ENCODE measurements around the gene FAM83G.
"Not testable (repeated sequence)": the region's sequence is repeated elsewhere in the genome, so short reads cannot be mapped to it uniquely, and the experiment has no call there.

FAM83G gene

GRCh38 chr17:19004421-19005136 lies at the start of gene FAM83G:
Gene FAM83G (minus strand): TSS chr17:19004764. CDS start chr17:19004041, 723 bp downstream.
- DNase-seq (ENCODE audit: low read depth): peak; percentile 73

GRCh38 chr17:19048826-19049225 lies 44.3 kb upstream of the FAM83G start:
- not testable (repeated sequence) for DNase-seq (ENCODE audit: low read depth)

- not testable (repeated sequence) for DNase-seq (ENCODE audit: low read depth)
Observed at GRCh38 chr17:19047510-19047909, 42.9 kb upstream of the FAM83G start.

GRCh38 chr17:19046782-19047375 lies 42.3 kb upstream of the FAM83G start, which contains the start of gene GRAP:
Gene GRAP (minus strand): TSS chr17:19046957. CDS start chr17:19046926, 31 bp downstream.
- not testable (repeated sequence) for DNase-seq (ENCODE audit: low read depth)

- not testable (repeated sequence) for DNase-seq (ENCODE audit: low read depth)
Observed at GRCh38 chr17:19044643-19045042, 40.1 kb upstream of the FAM83G start.

- not testable (repeated sequence) for DNase-seq (ENCODE audit: low read depth)
Observed at GRCh38 chr17:19043032-19043431, 38.5 kb upstream of the FAM83G start.

- DNase-seq (ENCODE audit: low read depth): not testable (repeated sequence)
Observed at GRCh38 chr17:19042369-19042768, 37.8 kb upstream of the FAM83G start.

- not testable (repeated sequence) for DNase-seq (ENCODE audit: low read depth)
Observed at GRCh38 chr17:19041871-19042270, 37.3 kb upstream of the FAM83G start.

- not testable (repeated sequence) for DNase-seq (ENCODE audit: low read depth)
Observed at GRCh38 chr17:19040350-19040749, 35.8 kb upstream of the FAM83G start.

GRCh38 chr17:19038730-19039129 lies 34.2 kb upstream of the FAM83G start:
- DNase-seq (ENCODE audit: low read depth): not testable (repeated sequence)

- DNase-seq (ENCODE audit: low read depth): not testable (repeated sequence)
Observed at GRCh38 chr17:19038007-19038406, 33.4 kb upstream of the FAM83G start.

GRCh38 chr17:19037547-19037946 lies 33.0 kb upstream of the FAM83G start:
- DNase-seq (ENCODE audit: low read depth): not testable (repeated sequence)

- not testable (repeated sequence) for DNase-seq (ENCODE audit: low read depth)
Observed at GRCh38 chr17:19036186-19036585, 31.6 kb upstream of the FAM83G start.

- DNase-seq (ENCODE audit: low read depth): not testable (repeated sequence)
Observed at GRCh38 chr17:19032377-19032988, 27.9 kb upstream of the FAM83G start.

- not testable (repeated sequence) for DNase-seq (ENCODE audit: low read depth)
Observed at GRCh38 chr17:19031729-19032128, 27.2 kb upstream of the FAM83G start.

GRCh38 chr17:19030771-19031449 lies 26.3 kb upstream of the FAM83G start:
- DNase-seq (ENCODE audit: low read depth): not testable (repeated sequence)

GRCh38 chr17:19029740-19030139 lies 25.2 kb upstream of the FAM83G start:
- not testable (repeated sequence) for DNase-seq (ENCODE audit: low read depth)

GRCh38 chr17:19028671-19029070 lies 24.1 kb upstream of the FAM83G start:
- DNase-seq (ENCODE audit: low read depth): not testable (repeated sequence)

GRCh38 chr17:19024101-19025078 lies 19.8 kb upstream of the FAM83G start:
- peak; percentile 69 for DNase-seq (ENCODE audit: low read depth)

GRCh38 chr17:19023209-19023999 lies 18.8 kb upstream of the FAM83G start:
- DNase-seq (ENCODE audit: low read depth): no peak

Data from EH (cell line).